Retinal pigment epithelial cell (primary cell): ENCODE results near the gene AKR1B1.

Experiments
- DNase-seq: peaks from one replicate; pipeline ENCODE4 v3.0.0-alpha.2; 2010; ENCODE audit warnings: low read depth
- H3K4me3 ChIP-seq: 2 replicates; pipeline ENCODE4 v1.5.1; 2011; ENCODE audit warnings: mild to moderate bottlenecking, low read length, control low read depth, moderate library complexity
- CTCF ChIP-seq: conservative IDR thresholded peaks from 2 replicates; pipeline ENCODE4 v1.5.1; 2011; ENCODE audit warnings: low read depth, low read length, control low read depth, inconsistent platforms

The AKR1B1 gene

DNA sequence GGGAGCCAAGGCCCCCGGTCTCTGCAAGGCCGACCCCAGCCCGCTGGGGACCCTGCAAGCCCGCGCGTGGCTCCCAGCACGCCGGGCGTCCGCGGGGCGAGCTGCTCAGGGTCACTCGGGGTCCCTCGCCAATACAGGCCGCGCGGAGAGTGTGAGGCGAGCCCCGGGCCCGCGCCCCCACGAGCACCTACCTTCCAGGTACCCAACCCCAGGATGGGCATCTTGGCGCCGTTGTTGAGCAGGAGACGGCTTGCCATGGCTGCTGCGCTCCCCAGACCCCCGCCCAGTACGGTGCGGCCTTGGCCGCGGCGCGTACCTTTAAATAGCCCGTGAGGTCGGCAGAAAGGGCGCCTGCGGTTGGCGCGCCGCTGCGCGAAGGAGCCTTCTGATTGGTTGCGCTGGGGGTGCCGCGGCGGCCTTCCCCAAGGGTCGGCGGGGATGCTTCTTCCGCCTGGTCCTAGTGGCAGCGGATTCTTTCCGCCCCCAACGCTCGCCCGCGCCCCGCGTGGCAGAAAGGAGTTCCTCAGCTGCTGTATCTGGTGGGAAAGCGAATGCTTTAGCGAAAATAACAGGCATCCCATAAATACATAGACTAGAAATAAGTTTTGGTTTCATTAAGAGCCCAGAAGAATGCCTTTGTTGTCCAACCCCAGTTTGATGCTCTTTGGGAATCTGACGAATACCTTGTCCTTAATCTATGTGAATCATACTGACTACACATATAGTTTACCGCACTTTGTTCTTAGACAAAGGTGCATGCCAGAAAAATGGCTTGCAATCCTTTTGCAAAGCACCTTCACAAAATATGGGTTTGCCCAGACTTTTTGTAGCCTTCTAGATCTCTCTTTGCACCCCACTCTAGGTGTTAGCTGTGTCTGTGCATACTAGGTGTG is at the start of gene AKR1B1:
Gene AKR1B1 (minus strand): TSS at position 295 of the 893 bp plus-strand sequence. CDS start 38 bp downstream, at position 257.
- no peak for DNase-seq
- H3K4me3 ChIP-seq, result peak within 1 kb of the TSS; percentile 80
- TF ChIP-seq CTCF, result peak; percentile 49

DNA sequence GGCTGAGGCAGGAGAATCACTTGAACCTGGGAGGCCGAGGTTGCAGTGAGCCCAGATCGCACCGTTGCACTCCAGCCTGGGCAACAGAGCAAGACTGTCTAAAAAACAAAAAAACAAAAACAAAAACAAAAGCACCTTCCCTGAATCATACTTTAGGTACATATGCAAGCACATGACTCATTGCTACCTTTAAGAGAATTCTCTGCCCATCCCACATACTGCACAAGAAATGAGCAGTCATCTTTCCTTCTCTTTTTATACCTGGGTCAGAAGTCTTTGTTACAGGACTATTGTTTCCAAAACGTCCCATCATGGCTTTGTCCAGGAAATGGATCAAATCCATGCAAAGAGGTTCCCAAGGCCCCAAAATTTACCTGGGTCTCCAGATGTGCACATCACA is 47.0 kb upstream of the AKR1B1 start:
- H3K4me3 ChIP-seq, result no peak overlapping the region
- TF ChIP-seq CTCF, result no peak
- DNase-seq, result no peak

DNA sequence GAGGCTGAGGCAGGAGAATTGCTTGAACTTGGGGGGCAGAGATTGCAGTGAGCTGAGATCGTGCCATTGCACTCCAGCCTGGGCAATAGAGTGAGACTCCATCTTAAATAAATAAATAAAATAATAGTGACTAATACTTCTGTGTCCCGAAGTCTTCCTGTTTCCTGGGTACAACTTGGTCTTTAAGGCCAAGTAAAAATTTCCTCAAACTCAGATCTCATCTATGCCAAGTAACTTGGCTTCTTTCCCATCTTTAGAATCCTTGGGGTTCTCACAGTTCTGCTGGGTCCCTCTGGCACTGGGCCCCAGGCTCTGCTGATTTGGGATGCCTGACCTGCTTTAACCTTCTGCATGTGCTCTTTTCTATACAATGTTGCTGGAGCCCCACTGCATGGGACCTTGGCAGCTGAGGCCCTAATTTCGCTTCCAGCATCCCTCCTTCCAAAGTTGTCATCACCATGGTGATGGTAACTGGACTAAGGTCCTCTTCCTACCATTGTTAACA is 45.8 kb upstream of the AKR1B1 start:
- DNase-seq, result no peak
- TF ChIP-seq CTCF, result no peak
- H3K4me3 ChIP-seq, result no peak overlapping the region

DNA sequence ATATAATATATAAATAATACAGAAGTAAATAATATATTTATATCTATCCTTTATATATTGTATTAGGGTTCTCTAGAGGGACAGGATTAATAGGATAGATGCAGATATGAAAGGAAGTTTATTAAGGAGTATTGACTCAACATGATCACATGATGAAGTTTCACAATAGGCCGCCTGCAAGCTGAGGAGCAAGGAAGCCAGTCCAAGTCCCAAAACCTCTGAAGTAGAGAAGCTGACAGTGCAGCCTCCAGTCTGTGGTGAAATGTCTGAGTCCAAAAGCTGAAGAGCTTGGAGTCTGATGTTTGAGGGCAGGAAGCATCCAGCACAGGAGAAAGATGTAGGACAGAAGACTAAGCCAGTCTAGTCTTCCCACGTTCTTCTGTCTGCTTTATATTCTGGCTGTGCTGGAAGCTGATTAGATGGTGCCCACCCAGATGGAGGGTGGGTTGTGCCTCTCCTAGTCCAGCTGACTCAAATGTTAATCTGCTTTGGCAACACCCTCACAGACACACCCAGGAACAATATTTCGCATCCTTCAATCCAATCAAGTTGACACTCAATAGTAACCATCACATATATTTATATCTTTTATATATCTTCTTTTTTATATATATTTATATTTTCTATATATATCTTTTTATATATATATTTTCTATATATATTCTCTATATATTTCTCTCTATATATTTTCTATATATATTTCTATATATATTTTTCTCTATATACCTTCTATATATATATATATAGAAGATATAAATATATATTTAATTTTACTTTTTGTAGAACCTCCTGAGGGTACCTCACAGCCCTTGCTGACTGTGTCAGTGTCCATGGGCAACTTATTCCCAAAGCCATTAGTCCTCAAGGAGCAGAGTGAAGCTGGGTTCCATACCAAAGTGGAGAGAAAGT is 43.8 kb upstream of the AKR1B1 start:
- no peak overlapping the region for H3K4me3 ChIP-seq
- TF ChIP-seq CTCF, result no peak
- DNase-seq, result no peak

DNA sequence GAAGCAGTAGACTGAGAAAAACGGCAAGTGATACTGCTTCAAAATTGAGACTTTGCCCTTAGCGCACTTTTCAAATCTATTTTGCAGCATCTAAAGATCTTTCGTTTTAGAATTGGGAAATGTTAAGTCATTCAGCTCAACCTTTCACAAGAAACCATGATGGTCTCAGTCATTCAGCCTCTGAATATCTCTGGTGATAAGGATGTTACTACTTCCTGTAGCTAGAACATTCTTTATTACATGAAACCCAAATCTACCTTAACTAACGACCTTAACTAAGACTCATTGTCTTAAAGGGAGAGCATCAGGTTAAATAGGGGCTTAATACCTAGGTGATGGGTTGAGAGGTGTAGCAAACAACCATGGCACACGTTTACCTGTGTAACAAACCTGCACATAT is 42.1 kb upstream of the AKR1B1 start:
- no peak for DNase-seq
- no peak overlapping the region for H3K4me3 ChIP-seq
- TF ChIP-seq CTCF, result no peak

- no peak for DNase-seq
- no peak for TF ChIP-seq CTCF
- no peak overlapping the region for H3K4me3 ChIP-seq
Measured at GRCh38 chr7:134500406-134500805, 41.5 kb upstream of the AKR1B1 start.
